GM13976 (cell line): ENCODE measurements around the gene GPR183.
A peak's percentile ranks its signal among the peaks of the same experiment; 100 is the strongest.

Experiments
- DNase-seq: peaks from one replicate; pipeline ENCODE4 v3.0.0; 2012; ENCODE audit warnings: low spot score
- in situ Hi-C: fragments of 300-500 bp; cut with MboI; formaldehyde crosslinking; loops from one replicate; pipeline ENCODE4 v1.12.0; 2022; ENCODE audit warnings: low sequenced_read_pairs, mixed read lengths, inconsistent platforms; ENCODE audit not compliant: unreplicated experiment
- TF ChIP-seq, protein P1 (sequence below): IDR thresholded peaks from 2 replicates; pipeline ENCODE4 v1.5.1; 2012; ENCODE audit warnings: borderline replicate concordance, mild to moderate bottlenecking; ENCODE audit not compliant: insufficient read depth; ENCODE audit errors: extremely low read depth, missing control alignments, control extremely low read depth

The GPR183 gene

GRCh38 chr13:99353246-99353600 lies 46.0 kb upstream of the GPR183 start:
- TF ChIP-seq, protein P1, sequence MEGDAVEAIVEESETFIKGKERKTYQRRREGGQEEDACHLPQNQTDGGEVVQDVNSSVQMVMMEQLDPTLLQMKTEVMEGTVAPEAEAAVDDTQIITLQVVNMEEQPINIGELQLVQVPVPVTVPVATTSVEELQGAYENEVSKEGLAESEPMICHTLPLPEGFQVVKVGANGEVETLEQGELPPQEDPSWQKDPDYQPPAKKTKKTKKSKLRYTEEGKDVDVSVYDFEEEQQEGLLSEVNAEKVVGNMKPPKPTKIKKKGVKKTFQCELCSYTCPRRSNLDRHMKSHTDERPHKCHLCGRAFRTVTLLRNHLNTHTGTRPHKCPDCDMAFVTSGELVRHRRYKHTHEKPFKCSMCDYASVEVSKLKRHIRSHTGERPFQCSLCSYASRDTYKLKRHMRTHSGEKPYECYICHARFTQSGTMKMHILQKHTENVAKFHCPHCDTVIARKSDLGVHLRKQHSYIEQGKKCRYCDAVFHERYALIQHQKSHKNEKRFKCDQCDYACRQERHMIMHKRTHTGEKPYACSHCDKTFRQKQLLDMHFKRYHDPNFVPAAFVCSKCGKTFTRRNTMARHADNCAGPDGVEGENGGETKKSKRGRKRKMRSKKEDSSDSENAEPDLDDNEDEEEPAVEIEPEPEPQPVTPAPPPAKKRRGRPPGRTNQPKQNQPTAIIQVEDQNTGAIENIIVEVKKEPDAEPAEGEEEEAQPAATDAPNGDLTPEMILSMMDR = no peak
- no peak for DNase-seq
- in situ Hi-C loops = no loop called here

DNA sequence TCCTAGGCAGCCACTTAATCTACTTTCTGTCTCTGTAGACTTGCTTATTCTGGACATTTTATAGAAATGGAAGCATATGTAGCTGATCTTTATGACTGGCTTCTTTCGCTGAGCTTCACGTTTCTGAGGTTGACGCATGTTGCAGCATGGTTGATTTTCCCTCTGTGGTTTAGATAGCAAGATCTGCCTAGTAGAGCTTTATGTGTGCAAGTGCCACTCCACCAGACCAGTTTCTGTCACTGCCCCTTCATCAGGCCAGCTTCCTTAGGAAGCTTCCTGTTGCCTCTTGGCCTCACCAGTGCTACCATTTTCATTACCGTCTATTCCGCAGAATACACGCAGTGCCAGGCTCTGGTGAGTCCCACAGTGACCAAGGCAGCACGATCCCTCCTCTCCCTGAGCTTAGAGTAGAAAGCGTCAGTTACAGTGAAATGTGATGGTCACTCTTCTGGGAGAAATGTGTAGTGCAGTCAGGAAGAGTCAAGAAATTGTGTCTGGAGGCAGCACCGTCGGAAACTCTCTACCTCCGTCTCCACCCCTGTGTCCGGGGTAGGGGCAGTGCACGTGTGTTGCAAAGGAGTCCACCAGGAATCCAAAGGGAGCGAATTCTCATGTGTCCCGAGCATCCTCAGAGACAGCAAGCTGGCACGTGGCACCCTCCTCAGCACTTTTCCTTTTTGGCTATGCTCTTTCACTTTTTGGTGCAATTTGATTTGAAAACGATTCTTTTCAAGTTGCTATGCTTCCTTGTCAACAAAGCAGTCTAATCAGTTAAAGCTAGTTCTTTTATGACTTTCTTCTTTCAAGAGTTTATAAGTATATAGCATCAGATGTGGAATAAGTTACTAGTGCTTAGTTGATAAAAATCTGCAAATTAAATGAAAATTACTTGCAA lies 45.4 kb upstream of the GPR183 start:
- in situ Hi-C loops = no loop called here
- TF ChIP-seq, protein P1 = no peak
- no peak for DNase-seq

DNA sequence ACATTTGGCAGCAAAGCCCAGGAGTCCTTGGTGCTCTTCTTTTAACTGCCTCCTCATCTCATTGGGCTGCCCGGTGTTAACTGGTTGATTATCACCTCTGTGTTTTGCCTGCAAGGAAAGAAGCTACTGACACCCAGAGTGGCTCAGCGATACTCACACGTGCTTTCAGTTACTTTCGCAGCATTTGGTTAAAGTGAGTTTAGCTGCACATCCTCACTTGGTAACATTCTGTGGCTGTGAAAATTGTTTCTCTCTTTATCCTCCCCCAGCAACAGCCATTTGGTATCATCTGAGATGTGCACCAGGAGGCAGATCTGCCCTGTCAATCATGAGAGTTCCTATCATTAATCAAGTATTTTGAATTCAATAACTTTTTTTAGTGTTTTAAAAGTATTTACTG lies 44.6 kb upstream of the GPR183 start:
- TF ChIP-seq, protein P1 = no peak
- no peak for DNase-seq
- in situ Hi-C loops = no loop called here

GRCh38 chr13:99350191-99350590 lies 43.0 kb upstream of the GPR183 start:
- in situ Hi-C loops = no loop called here
- no peak for DNase-seq
- TF ChIP-seq, protein P1 = no peak

- in situ Hi-C loops = no loop called here
- DNase-seq = no peak
- TF ChIP-seq, protein P1 = no peak
Measured at GRCh38 chr13:99347911-99348451, 40.8 kb upstream of the GPR183 start.

DNA sequence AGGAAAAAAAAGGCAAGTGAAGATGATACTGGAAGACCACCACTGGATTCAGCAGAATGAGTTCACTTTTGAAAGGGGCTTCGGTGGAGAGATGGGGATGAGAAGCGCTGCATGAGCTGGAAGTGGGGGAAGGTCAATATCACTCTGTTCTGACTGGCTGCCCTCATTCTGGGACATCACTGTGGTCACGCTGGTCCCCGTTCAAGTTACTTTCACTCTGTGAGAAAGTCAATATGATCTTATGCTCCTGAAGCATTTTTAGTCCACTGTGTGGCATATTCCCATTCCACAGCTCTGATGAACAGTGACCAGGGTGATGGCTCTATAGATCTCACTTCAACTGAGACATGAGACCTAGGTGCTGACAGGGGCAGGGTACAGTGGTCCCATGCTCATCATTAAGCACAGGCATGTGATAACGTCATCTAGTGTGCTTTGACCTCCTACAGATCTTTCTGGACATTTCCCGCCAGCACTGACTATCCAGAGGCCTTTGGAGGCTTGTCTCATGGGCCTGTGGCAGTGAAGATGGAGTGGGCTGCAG lies 40.2 kb upstream of the GPR183 start:
- in situ Hi-C loops = no loop called here
- TF ChIP-seq, protein P1 = no peak

More for the DNA sequence above, 40.2 kb upstream of the GPR183 start:
- DNase-seq = peak; percentile 38
